HG03575 (cell line): ENCODE results near the gene ADAP1.
"Not testable (repeated sequence)": the region's sequence is repeated elsewhere in the genome, so short reads cannot be mapped to it uniquely, and the experiment has no call there.

Source experiments
- ATAC-seq: cut with Tn5 transposase; IDR thresholded peaks from one replicate; pipeline ENCODE4 v1.9.1; 2021; ENCODE audit not compliant: unreplicated experiment, insufficient number of reproducible peaks, low FRiP score; ENCODE audit errors: extremely low read depth

Gene ADAP1

GRCh38 chr7:946256-946996 lies 8.1 kb downstream of the ADAP1 start:
- ATAC-seq, result no peak

DNA sequence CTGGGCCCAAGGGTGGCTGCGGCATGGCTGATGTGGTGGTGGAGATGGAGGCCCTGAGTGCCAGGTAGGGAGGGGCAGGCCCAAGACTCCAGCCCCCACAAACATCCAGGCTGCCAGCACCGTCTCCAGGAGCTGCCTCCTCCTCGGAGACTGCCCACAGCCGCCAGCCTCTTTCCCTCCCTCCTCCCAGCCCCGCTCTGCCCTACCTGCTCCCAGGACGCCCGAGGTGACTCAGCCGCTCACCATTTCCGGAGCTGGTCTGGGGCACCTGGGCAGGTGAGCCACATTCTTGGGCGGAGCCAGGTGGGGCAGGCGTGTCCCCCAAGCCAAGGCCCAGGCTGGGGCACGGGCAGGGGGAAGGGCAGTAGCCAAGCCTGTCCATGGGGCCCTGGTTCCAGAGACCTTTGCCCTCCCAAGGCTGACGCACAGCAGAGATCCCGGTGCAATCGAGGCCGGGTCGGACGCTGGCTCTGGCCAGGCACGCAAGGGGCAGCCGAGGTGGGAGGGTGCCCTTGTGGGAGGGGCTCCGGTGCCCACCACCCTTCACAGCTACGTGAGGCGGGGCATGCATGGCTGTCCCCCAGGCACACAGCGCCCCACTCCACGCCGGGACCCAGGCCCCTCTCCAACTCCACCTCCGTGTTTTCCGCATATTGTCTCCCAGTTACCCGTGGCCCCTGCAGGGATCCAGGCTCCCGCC lies 8.8 kb downstream of the ADAP1 start:
- no peak for ATAC-seq

DNA sequence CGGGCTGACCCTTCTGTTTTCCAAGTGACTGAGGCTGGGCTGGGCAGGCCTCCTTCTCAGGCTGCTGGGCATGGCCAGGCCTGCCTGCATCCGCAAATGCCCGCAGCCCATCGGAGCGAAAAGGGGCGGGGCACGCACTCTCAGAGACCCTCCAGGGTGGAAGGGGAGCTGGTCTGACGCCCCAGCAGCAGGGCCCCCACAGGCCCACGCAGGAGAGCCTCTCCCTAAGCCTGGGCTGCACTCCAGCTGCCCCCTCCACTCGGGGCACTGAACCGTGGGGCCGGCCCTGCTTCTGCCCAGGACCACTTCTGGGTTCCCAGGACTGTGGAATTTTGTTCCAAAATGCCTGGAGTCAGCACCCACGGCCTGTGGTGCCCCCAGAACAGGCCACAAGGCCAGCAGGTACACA lies 9.3 kb downstream of the ADAP1 start:
- no peak for ATAC-seq

DNA sequence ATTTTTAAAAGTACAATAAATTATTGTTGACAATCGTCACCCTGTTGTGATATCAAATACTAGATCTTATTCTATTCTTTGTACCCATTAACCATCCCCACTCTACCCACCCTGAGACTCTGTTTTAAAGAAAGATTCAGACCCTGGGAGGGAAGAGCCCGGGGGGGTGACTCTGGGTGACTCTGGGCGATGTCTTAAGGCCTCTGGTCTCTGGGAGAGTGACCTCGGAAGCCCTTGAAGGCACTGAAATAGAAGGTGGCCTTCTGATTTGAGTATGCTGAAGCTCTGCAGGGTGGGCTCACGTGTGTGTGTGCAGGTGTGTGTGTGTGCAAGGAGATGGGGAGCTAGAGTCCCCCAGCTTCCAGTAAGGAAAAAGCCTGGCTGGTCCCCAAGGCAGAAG lies 9.7 kb downstream of the ADAP1 start:
- ATAC-seq, result no peak

DNA sequence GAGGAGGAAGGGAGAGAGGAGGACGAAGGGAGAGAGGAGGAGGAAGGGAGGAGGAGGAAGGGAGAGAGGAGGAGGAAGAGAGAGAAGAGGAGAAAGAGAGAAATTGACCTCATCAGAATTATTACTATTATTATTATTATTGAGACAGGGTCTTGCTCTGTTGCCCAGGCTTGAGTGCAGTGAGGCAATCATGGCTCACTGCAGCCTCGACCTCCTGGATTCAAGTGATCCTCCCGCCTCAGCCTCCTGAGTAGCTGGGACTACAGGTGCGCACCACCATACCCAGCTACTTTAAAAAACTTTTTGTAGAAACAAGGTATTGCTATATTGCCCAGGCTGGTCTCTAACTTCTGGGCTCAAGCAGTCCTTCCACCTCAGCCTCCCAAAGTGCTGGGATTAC lies 10.7 kb downstream of the ADAP1 start:
- ATAC-seq, result not testable (repeated sequence)

- ATAC-seq, result no peak
These were observed 13.7 kb downstream of the ADAP1 start for GRCh38 chr7:940599-941408.

GRCh38 chr7:939843-940242 lies 14.6 kb downstream of the ADAP1 start:
- ATAC-seq, result no peak

DNA sequence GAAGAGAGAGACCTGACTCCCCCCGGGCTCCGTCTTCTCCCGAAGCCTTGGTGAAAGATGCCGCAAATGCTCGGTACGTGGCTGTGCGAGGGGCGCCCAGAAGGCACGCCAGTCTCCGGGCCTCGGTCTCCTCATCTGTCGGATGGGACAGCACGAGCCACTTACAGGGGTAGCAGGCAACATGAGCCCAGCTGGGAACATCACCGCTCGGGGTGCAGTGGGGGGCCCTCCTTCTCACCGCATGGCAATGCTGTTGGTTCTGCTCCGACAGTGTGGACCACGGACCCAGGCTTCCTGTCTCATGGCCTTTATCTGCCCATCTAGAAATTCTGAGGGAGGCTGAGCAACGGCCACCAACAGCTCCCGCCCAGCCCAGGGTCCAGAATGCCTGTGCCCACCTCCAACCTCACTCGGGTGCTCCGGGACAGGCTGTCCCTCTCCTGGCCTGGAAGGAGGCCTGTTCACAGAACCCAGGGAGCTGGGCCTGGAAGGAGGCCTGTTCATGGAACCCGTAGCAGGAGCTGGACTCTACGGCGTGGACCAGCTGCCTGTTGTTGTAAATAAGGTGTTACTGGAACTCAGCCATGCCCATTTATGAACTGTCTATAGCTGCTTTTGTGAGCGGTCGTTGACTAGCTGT lies 15.8 kb downstream of the ADAP1 start:
- no peak for ATAC-seq

DNA sequence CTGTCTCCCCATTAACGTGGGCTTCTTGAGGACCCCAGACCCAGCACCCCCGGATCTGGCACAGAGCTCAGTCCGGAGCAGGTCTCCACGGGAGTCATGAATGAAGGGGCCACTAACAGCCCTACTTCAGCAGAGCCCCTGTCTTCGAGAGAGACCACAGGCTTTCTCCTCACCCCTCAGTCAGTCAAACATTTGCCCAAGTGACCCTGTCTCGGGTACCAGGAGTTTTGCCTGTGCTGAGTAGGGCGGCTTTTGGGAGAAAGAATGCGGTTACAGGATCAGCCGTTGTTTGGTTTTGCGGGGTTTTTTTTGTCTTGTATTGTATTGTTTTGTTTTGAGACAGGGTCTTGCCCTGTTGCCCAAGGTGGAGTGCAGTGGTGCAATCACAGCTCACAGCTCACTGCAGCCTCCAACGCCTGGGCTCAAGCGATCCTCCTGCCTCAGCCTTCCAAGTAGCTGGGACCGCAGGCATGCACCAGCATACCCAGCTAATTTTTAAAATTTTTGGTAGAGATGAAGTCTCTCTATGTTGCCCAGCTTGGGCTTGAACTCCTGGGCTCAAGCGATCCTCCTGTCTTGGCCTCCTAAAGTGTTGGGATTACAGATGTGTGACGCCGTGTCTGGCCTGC lies 16.5 kb downstream of the ADAP1 start:
- ATAC-seq, result no peak

DNA sequence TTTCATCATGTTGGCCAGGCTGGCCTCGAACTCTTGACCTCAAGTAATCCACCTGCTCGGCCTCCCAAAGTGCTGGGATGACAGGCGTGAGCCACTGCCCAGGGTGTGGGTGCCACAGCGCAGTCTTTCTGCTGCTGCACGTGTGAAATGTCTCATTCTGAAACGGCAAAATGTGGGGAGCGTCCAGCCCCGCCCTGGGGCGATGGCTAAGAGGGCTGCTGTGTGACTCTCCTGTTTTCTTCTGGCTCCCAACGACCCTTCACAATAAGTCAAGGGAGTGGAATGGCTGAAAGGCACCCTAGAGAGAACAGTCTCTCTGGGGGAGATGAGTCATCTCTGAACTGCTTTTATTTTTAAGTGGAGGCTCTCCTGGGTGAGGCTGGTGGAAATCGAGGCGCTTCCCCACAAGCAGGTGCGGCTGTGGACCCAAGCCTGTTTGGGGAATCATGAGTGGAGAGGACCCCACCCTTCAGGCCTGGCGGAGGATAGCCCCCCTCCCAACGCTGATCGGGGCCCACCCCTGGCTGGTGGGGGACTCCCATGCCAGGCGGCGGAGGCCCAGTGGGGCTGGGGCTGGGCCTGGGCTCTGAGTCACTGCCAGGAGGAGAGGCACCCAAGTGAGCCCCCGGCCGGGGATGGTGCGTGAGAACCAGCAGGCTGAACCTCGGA lies 18.0 kb downstream of the ADAP1 start:
- peak; percentile 47 for ATAC-seq

GRCh38 chr7:935874-936385 lies 18.6 kb downstream of the ADAP1 start:
- no peak for ATAC-seq

DNA sequence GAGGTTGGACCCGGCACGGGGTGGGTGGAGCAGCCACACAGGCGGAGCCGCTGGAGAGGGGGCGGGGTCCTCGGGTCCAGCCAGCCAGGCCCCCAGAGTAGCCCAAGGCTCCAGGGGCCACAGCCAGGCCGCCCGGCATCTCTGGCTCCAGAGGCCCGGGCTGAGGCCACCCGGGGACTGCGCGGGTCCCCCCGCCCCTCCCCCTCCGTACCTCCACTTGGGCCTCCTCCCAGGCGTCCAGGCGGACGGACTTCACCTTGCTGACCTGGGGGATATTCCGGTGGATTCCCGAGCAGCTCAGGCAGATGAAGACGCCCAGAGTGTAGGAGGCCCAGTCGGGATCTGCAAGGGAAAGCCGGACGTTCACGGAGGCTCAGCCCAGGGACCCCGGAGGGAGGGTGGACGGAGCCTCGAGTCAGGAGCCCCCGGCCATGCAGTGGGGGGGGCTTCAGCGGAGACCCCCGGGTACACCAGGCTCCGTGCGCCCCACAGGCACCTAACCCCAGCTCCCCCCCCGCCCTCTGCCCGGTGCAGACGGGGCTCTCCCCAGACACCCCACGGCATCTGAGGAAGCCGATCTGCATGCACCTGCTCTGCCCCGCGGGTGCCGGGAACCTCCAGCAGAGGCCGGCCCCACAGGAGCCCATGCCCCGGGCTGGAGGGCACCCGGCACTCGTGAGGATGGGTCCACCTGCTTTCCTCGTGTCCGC lies 19.2 kb downstream of the ADAP1 start:
- ATAC-seq, result no peak

GRCh38 chr7:934469-935163 lies 19.9 kb downstream of the ADAP1 start:
- no peak for ATAC-seq

GRCh38 chr7:932651-932975 lies 21.9 kb downstream of the ADAP1 start:
- ATAC-seq, result no peak

DNA sequence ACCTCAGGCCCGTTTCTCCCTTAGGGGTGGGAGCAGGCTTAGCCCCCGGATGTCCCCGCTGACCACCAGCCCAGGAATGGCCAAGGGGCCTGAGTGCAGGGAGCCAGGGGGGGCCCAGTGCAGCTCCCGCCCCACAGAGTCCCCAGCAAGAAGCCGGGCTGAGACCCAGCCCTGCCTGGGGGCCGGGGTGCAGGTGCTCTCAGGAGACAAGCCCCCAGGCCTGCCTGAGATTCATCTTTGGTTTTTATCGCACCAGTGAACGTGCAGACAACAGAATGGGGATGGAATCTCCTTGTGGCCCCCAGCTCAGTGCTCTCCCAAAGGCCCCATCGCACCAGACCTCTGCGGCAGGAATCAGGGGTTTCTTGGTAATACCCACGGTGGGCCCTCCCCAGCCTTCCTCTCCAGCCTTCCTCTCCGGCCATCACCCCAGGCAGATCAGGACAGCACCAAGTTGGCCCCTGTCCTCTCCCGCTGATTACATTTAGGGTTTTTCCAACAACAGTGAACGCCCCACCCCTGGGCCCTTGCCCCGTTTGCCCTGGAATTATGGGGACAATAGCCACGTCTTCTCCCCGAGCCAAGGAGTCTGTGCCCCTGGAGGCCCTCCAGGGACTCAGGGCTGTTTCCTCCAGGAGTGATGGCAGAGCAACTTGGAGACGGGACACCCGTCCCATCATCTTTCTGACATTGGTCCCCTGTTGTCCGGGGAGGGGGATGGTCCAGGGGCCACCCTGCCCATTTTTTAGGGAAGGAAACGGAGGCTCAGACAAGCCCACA lies 22.4 kb downstream of the ADAP1 start:
- ATAC-seq, result no peak

DNA sequence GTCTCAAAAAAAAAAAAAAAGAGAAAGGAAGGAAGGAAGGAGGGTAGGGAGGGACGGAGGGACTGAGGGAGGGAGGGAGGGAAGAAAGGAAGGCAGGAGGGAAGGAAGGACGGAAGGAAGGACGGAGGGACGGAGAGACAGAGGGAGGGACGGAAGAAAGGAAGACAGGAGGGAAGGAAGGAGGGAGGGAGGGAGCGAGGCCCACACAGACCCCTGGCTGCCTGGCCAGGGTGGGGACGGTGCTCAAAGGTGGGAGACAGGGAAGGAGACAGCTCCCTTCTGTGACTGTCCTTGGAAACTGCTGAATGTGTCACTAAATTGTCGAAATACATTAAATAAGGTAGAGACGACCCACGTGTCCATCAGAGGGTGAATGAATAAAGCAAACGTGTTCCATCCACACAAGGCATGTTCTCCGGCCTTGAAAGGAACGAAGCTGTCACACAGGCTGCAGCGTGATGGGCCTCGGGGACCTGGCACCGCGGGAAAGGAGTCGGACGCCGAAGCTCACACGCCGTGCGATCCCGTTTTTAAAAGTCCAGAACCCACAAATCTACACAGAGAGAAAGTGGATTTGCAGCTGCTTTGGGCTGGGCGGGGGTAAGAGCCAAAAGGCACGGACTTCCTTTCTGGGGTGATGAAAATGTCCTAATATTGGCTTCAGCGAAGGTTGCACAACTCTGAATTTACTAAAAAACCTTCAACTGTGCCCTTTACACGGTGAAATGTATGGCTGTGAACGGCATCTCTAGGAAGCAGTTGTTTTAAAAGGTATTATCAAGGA lies 23.3 kb downstream of the ADAP1 start:
- ATAC-seq, result no peak
